NT2/D1 (cell line): ENCODE data around the gene NR2E3.

Source experiments
- DNase-seq: peaks from one replicate; pipeline ENCODE4 v3.0.0-alpha.2; 2011; ENCODE audit warnings: low read depth, low spot score
- H3K27me3 ChIP-seq: 2 replicates; pipeline ENCODE4 v1.6.0; 2011; ENCODE audit warnings: mild to moderate bottlenecking; ENCODE audit not compliant: insufficient read length, insufficient read depth
- H3K36me3 ChIP-seq: 2 replicates; pipeline ENCODE4 v1.6.1; 2011; ENCODE audit warnings: mild to moderate bottlenecking, low read length, mixed read lengths; ENCODE audit not compliant: insufficient read depth, insufficient read length
- H3K4me1 ChIP-seq: 2 replicates; pipeline ENCODE4 v1.5.1; 2011; ENCODE audit not compliant: insufficient read depth, insufficient read length
- H3K4me3 ChIP-seq: 2 replicates; pipeline ENCODE4 v1.5.1; 2011; ENCODE audit warnings: low read depth; ENCODE audit not compliant: insufficient read length
- H3K9ac ChIP-seq: 2 replicates; pipeline ENCODE4 v1.6.0; 2011; ENCODE audit warnings: low read depth; ENCODE audit not compliant: insufficient read length
- H3K9me3 ChIP-seq: 2 replicates; pipeline ENCODE4 v1.5.1; 2011; ENCODE audit warnings: mild to moderate bottlenecking, low read length; ENCODE audit not compliant: insufficient read depth
- SUZ12 ChIP-seq: IDR thresholded peaks from 2 replicates; pipeline ENCODE4 v1.6.1; 2011; ENCODE audit not compliant: insufficient read length, insufficient read depth; ENCODE audit errors: extremely low read depth
- YY1 ChIP-seq: IDR thresholded peaks from 2 replicates; pipeline ENCODE4 v1.6.1; 2011; ENCODE audit not compliant: insufficient read length, insufficient read depth
- ZNF274 ChIP-seq: IDR thresholded peaks from 2 replicates; pipeline ENCODE4 v1.6.1; 2011; ENCODE audit warnings: mild to moderate bottlenecking, low read depth, low read length

Gene NR2E3

DNA sequence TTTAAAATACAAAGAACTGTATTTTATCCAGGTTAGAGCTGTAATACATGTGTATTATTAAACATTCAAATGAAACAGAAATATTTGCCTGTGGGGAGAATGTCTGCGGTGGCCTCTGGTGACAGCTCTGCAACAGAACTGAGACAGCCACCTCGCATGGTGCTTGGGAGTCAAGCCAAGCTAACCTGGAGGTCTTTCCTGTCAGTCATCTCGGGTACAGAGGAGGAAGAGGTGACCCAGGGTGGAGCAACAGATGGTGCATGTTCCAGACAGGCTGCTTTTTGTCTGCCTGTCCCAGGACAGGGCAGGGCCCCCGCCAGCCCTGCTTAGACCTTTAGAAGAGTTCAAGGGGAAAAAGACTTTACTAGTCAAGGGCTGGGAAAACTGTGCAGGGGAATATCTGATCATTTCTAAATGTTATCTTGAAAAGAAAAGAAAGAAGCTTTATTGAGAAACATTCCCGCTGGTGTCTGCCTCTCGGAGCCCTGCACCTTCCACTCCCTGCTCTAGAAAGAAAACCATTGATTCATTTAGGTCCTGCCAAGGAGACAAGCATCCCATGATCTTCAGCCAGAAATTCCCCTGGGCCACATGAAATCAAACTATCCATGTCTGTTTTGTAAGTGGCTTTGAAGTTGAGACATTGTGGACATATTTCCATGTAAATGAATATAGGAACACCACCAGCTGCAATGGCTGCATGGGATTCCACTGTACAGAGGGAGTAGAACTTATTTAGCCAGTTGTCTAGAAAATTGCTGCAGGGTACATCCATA is 5.5 kb upstream of the NR2E3 start:
- H3K4me3 ChIP-seq = no peak overlapping the region
- TF ChIP-seq YY1 = no peak
- no peak for TF ChIP-seq SUZ12
- no peak for TF ChIP-seq ZNF274
- H3K9ac ChIP-seq = no peak overlapping the region
- H3K9me3 ChIP-seq = peaks cover 4% of the 10 kb centered on the region; the same call in 1 of the 2 replicates
- H3K36me3 ChIP-seq = no peaks in the 10 kb centered on the region
- H3K27me3 ChIP-seq = no peaks in the 10 kb centered on the region
- no peak for DNase-seq
- H3K4me1 ChIP-seq = peaks cover 14% of the 10 kb centered on the region

DNA sequence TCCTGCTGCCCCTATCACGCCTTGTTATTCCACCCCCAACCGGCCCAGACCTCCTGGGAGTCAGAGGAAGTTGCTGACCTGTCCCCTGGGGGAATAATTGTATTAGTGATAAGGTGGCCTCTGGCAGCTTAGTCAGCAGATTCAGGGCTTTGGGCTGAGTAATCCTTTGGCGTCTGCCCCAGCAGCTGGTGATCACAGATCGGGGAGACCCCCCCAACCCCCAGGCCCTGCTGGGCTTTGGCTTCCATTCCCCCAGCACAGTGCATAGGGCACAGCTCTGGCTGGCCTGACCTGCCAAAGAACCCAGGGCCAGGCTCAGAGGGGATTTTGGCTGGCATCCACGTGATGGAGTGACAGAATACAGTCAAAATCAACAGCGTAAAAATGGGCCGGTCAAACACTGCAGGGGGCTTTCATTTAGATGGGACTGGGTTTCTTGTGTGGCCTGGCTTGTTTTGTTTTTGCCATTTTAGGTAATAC is 3.9 kb upstream of the NR2E3 start:
- TF ChIP-seq YY1 (no peak), SUZ12 (no peak), ZNF274 (no peak)
- Histone ChIP-seq H3K4me1 (peaks cover 18% of the 10 kb centered on the region), H3K27me3 (no peaks in the 10 kb centered on the region), H3K36me3 (no peaks in the 10 kb centered on the region), H3K9me3 (peaks cover 4% of the 10 kb centered on the region; the same call in 1 of the 2 replicates), H3K9ac (peak overlapping the region; percentile 29), H3K4me3 (peak overlapping the region; percentile 6)
- no peak for DNase-seq

DNA sequence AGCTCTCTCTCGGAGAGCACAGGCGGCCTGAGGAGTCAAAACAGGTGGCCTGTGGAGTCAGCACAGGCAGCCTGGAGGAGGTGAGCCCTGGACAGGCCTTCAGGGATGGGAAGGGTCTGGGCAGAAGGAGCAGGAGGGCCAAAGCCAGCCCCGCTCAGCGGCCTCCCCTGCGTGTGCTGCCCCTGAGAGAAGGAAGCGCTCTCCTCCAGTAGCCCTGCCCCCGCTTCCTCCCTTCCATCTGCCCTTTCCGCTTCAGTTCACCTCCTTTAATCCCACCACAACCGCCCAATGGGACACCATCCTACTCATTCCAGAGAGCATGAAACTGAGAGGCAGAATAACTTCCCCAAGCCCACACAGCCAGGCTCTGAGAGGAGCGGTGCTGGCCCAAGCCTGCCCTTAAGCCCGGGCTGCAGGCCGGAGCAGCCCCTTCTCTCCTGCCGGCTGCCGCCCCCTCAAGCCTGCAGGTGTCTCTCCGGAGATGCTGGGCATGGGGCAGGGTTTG is 3.2 kb upstream of the NR2E3 start:
- no peaks in the 10 kb centered on the region for H3K36me3 ChIP-seq
- H3K9me3 ChIP-seq = 0 out of 2 replicates have a peak, but pooled peaks cover under 1% of the 10 kb centered on the region
- peak; percentile 71 for DNase-seq
- TF ChIP-seq SUZ12 (no peak), YY1 (no peak), ZNF274 (no peak)
- peak overlapping the region; percentile 6 for H3K4me3 ChIP-seq
- H3K27me3 ChIP-seq = no peaks in the 10 kb centered on the region
- peaks cover 18% of the 10 kb centered on the region for H3K4me1 ChIP-seq
- H3K9ac ChIP-seq = peak overlapping the region; percentile 23

DNA sequence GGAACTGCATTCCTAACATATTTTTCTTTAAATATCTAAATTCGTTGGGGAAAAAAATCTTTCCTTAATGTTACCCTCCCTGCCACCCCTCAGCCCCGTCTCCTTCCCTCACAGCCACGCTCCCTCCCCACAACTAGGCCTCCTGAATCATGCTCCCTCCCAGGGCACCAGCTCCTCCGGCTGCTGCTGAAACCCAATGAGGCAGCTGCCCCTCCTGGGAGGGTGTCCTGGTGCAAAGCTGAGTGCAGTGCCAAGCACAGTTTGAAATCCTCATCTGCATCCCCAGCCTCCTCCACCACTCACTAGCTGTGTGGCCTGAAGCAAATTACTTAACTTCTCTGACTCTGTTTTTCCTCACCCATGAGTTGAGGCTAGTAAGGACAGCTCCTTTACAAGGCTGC is 2.7 kb upstream of the NR2E3 start:
- TF ChIP-seq SUZ12 (no peak), YY1 (no peak), ZNF274 (no peak)
- no peak for DNase-seq
- Histone ChIP-seq H3K9me3 (no peaks in the 10 kb centered on the region), H3K4me3 (no peak overlapping the region), H3K27me3 (no peaks in the 10 kb centered on the region), H3K4me1 (peaks cover 18% of the 10 kb centered on the region), H3K36me3 (no peaks in the 10 kb centered on the region), H3K9ac (no peak overlapping the region)

DNA sequence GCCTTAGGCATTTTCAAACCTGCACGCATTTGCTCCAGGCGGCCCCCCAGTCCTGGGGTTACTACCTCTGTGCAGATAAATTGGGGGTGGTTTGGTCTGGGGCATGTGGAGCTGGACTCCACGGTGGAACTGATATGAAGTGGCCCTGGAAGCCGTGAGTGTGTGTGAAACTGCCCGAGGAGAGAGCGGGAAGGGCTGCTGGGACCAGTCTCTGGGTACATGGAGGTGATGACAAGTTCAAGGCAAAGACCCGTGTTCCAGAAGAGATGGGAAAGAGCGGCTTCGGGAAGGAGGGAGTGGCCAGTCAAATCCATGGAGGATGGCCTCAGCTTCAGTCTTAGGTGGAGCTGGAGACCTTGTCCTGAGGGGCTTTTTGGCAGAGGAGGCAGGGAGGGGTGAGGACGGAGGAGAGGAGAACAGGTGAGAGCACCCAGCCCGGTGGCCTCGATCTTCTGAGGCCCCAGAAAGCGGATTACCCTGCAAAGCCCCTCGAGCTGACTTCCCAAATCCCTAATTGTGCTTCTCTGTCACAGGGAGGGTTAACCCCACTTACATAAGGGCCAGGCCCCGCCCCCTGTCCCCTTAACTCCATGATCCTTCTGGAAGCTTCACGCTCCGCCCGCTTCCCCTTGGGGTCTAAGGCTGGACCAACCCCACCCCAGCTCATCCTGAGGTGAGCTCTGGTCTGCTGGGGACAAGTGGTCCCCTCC is 1.9 kb upstream of the NR2E3 start:
- no peak for TF ChIP-seq SUZ12
- TF ChIP-seq ZNF274 = no peak
- TF ChIP-seq YY1 = no peak
- no peak overlapping the region for H3K4me3 ChIP-seq
- H3K9me3 ChIP-seq = no peaks in the 10 kb centered on the region
- peaks cover 18% of the 10 kb centered on the region for H3K4me1 ChIP-seq
- no peak for DNase-seq
- no peak overlapping the region for H3K9ac ChIP-seq
- no peaks in the 10 kb centered on the region for H3K36me3 ChIP-seq
- no peaks in the 10 kb centered on the region for H3K27me3 ChIP-seq

DNA sequence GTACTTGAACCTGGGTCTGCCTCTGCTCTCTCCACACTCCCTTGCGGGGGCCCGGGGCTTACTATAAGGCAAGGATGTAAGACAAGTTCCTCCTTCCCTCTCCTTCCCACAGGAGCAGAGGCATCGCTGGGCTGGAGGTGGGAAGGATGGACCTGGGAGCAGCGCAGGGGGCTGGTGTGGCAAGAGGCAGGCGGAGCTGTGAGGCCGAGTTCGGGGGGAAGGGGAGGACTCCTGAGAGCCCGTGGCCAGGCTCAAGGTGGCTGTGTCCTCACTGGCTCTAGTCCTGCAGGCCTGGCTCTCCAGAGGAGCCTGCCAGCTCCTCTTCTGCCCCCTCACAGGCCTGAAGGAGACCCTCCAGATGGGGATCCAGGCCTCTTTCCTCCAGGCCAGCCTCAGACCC is 1.0 kb upstream of the NR2E3 start:
- no peaks in the 10 kb centered on the region for H3K27me3 ChIP-seq
- DNase-seq = no peak
- peak overlapping the region; percentile 4 for H3K9ac ChIP-seq
- no peaks in the 10 kb centered on the region for H3K9me3 ChIP-seq
- TF ChIP-seq YY1 (no peak), SUZ12 (no peak), ZNF274 (no peak)
- H3K36me3 ChIP-seq = no peaks in the 10 kb centered on the region
- H3K4me3 ChIP-seq = no peak overlapping the region
- H3K4me1 ChIP-seq = peaks cover 18% of the 10 kb centered on the region
